HG03095 (cell line): ENCODE results near the gene C19orf73.
"Not testable (repeated sequence)": the region's sequence is repeated elsewhere in the genome, so short reads cannot be mapped to it uniquely, and the experiment has no call there.

Experiments used
- ATAC-seq: cut with Tn5 transposase; IDR thresholded peaks from one replicate; pipeline ENCODE4 v1.9.1; 2021; ENCODE audit warnings: moderate library complexity; ENCODE audit not compliant: unreplicated experiment

The C19orf73 gene

GRCh38 chr19:49103331-49104085, 15.4 kb downstream of the C19orf73 start:
- no peak for ATAC-seq

- no peak for ATAC-seq
Measured at GRCh38 chr19:49102303-49102702, 16.6 kb downstream of the C19orf73 start.

DNA sequence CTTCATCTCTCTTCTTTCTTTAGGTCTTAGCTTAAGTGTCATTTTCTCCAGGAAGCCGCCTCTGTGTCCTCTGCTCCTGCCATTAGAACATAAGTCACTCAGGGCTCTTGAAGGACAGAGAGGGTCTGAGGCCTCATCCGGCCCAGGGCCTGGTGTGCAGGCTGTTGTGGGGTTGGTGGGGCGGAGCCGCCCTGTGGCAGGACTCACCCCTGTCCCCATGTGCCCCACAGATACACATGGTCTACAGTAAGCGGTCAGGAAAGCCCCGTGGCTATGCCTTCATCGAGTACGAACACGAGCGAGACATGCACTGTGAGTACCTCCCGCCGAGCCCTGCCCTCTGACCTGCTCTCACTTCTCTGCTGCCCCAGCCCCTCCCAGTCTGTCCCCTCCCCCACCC, 17.8 kb downstream of the C19orf73 start:
- no peak for ATAC-seq

GRCh38 chr19:49098795-49099194, 20.1 kb downstream of the C19orf73 start:
- ATAC-seq = no peak

DNA sequence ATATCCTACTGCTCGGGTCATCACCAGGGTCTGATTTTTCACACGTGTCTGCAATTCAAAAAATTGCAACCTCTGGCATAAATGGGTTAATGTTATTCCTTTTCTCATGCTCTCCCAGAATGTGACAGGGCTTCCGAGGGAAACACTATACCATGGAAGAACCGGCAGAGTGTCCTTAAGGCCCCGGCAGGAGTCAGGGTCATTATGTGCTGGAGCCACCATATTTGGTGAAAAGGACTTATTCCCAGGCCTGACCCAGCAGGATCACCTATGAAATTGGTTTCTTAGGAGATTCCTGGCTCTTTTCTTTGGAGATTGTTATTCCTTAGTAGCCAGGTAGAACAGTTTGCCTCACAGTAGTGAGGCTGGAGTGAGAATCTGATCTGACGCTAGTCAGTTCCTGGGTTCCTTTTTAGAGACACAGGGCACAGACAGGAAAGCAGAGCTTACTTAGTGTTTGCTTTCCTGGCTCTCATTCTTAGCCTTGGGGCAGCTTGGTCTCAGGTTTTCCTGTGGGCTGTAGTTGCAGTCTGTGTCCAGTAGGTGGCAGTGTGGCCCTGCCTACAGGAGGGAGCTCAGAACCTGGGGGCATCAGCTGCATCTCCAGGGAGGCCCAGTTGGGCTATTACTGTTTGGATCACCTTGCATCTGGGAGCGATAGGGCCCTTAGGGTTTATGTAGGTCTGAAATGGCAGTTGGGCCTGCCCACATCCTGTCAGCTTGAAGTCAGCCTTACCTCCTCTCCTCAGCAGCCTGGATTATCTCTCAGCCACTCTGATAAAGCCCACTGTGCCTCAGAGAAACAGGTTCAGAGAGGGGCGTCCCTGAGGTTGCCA, 21.3 kb downstream of the C19orf73 start:
- no peak for ATAC-seq

DNA sequence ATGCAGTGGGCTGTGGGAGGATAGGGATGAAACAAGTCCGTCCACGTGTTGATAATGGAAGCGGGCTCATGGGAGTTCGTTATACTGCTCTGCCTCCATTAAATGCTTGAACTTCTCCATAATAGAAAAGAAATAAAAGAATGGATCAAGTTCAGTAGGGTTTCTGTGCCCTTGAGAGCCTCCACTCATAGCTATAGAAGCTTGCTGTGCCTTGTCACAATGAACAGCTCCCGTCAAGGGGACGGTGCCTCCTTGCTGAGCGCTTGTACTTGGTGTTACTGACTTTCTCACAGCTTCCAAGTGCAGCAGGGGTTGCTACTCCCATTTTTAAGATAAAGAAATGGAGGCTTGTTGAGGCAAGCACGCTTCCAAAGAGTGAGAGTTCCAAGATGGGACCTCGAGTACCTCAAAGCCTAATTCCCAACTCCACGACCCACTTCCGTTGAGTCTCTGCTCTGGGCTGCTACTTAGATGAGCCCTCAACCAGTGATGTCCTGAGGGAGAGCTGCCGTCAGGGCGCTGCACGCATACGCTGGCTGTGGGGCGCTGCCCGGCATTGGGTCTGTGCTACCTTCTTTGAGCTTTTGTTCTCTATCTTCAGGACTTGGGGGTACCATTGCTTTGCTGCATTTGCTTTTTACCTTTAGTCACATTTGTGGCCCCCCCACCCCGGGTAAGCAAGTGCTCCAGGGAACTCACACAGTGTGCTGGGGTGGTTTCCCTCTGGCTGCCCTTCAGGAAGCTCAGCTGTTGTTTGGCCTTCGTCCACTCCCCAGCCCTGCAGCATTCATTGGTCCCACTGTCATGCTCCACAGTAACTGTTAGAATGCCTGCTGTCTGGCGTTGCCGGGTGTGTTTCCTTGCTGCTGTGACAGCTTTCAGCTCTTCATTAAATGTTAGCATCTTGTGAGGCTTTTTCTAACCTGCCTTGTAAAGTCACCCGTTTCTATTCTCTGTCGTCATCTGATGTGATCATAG, 24.1 kb downstream of the C19orf73 start:
- no peak for ATAC-seq

GRCh38 chr19:49092686-49093085, 26.3 kb downstream of the C19orf73 start:
- ATAC-seq = no peak

- no peak for ATAC-seq
Measured at GRCh38 chr19:49091391-49092038, 27.4 kb downstream of the C19orf73 start.

DNA sequence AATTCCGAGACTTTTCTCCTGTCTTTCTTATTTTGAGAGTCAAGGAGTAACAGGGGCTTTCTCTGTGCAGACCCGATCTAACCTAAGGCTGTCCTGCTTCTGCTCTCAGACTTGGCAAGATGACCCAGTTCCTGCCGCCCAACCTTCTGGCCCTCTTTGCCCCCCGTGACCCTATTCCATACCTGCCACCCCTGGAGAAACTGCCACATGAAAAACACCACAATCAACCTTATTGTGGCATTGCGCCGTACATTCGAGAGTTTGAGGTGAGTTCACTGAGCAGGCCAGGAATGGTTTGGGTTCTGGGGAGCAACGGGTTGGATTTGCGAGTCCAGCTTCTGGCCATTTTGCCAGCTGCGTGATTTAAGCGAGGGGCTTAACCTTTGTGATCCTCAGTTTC, 32.6 kb downstream of the C19orf73 start:
- ATAC-seq = no peak

- no peak for ATAC-seq
Measured at GRCh38 chr19:49085868-49086232, 33.1 kb downstream of the C19orf73 start.

- peak; percentile 72 for ATAC-seq
Measured at GRCh38 chr19:49085020-49085867, 33.7 kb downstream of the C19orf73 start, which contains the start of gene SNRNP70. Gene SNRNP70 (plus strand): TSS chr19:49085451. CDS start chr19:49086415, 964 bp downstream.

DNA sequence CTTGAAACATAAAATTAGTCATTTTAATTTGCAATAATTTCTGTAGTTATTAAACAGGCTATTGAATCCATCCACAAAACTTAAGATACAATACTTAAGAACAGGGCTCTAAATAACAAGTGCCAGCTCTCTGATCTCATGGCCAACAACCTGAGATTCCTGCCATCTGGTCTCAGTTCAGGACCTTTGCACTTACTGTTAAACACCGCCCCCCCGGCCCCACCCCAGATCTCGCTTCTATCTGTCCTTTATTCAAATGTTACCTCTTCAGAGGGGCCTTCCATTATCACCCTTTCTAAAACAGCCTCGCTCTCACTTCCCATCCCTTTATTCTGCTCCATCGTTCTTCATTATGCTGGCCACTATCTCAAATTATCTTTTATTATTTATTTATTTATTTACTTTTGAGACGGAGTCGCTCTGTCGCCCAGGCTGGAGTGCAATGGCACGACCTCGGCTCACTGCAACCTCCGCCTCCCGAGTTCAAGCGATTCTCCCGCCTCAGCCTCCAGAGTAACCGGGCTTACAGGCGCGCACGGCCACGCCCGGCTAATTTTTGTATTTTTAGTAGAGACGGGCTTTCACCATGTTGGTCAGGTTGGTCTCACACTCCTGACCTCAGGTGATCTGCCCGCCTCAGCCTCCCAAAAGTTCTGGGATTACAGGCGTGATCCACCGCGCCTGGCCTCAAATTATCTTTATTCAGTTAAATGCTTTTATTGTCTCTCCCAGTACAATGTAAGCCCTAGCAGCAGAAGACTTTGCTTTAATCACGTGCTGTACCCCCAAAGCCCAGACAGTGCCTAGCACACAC, 34.5 kb downstream of the C19orf73 start:
- ATAC-seq = no peak

GRCh38 chr19:49081273-49081672, 37.7 kb downstream of the C19orf73 start:
- no peak for ATAC-seq

- ATAC-seq = no peak
Measured at GRCh38 chr19:49080392-49080791, 38.6 kb downstream of the C19orf73 start.

DNA sequence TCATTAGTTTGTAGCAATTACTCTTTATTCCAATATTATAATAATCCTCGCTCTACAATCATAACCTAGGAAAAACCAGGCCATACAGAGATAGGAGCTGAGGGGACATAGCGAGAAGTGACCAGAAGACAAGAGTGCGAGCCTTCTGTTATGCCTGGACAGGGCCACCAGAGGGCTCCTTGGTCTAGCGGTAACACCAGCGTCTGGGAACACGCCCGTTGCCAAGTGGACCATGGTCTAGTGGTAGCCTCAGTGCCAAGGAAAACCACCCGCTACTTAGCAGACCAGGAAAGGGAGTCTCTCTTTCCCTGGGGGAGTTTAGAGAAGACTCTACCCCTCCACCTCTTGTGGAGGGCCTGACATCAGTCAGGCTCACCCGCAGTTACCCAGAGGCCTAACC, 44.1 kb downstream of the C19orf73 start:
- ATAC-seq = not testable (repeated sequence)

DNA sequence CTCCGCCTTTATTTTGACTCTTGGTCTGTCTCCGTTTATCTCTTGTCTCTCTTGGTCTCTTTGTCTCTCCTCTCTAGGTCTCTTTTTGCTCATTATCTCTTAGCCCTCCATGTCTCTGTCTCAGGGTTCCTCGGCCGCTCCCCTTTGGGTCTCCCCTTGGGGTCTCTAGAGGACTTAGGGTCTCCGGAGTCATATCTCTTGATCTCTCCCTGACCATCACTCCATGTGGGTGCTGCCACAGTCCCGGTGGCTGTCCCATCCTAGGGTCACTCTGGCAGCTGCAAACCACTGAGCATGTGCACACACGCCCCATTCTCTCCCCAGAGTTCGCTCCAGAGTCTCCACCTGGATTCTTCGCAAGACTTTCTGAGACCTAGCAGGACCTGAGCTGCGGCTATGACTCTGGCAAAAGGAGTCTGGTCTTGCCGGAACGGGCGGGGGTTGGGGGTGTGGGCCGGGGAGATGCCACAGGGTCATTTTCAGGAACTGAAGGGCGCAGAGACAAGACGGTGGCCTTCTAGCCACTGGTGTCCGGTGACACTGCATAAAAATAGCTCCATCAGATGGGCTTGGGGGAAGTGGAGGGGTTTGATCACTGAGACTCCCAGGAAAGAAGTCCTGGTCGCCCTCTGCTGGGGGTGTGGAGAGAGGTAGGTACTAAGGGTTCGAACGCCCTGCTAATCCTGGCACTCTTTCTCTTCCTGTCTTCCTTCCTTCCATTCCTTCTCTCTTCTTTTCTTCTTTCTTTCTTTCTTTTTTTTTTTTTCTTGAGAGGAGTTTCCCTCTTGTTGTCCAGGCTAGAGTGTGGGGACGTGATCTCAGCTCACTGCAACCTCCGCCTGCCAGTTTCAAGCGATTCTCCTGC, 45.2 kb downstream of the C19orf73 start:
- no peak for ATAC-seq

DNA sequence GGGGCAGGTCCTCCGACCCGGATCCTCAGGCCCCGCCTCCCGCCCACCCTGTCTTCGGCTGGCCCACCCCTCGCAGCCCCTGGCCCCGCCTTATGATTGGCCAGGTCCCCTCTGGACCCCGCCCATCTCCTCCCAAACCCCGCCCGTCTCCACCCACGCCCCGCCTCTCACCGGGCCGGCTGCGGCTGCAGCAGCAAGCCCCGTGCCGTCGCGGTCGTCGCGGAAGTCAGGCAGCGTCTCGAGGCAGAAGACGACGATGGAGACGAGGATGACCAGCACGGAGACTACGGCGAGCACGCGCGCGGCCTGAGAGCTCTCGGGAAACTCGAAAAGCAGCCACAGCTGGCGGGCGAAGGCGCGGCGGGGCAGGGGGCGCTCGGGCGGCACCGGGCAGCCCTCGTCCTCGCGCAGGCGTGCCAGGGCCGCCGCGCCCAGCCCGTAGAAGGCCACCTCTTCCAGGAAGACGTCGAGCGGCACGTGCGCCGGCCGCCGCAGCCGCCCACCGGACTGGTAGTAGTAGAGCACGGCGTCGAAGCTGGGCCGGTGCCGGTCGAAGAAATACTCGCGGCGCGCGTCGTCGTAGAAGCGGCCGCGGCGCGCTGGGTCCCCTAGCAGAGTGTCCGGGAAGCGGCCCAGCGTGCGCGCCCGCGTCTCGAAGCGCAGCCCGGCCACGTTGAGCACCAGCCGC, 46.9 kb downstream of the C19orf73 start:
- ATAC-seq = no peak
